ENCODE measurements around the gene ST3GAL5.

Gene ST3GAL5

DNA sequence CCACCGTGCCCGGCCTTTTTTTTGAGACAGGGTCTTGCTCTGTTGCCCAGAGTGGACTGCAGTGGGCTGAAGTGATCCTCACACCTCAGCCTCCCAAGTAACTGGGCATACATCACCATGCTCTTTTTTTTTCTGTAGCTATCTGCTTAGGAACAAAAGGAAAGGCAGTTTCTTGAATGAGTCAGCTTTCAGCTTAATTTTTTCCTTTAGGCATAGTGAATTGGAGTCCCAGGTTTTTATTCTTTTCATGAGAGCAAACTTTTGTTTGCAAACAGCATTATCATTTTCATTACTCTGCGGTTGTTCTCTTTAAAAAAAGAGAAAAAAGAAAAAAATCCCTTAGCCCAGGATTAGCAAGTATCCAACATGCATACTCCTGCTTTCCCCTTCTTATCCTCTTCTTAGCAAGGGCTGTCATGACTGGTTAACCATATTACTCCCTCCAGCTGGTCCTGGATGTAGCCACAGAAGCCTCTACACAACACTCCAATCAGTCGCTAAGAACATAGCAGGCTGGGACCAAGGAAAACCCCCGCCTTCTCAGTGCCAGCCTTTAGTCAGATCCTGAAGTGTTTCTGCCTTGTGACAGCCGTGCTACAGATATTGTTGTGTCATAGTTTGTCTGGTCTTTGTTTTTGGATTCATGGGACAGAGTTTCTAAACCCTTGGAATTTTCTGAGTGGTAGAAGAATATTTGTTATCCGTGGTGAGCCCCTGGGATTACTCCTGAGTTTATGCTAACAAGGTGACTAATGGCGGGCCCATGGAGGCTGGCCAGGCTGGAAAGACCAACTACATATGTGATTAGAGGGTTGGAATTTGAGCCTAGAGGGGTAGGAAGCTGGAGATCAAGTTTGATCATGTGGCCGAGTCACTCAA, 23.3 kb upstream of the ST3GAL5 start:
- DNase-seq = no peak
- no peaks in the 10 kb centered on the region for H3K36me3 ChIP-seq
- H3K4me3 ChIP-seq (ENCODE audit: low read depth, low read length) = no peak overlapping the region
- no peaks in the 10 kb centered on the region for H3K9me3 ChIP-seq
- H3K27me3 ChIP-seq = no peaks in the 10 kb centered on the region
- no peak for TF ChIP-seq CTCF (IDR thresholded peaks at IDR 0.05; ENCODE audit: low read depth, low read length)
- no peaks in the 10 kb centered on the region for H3K4me1 ChIP-seq

DNA sequence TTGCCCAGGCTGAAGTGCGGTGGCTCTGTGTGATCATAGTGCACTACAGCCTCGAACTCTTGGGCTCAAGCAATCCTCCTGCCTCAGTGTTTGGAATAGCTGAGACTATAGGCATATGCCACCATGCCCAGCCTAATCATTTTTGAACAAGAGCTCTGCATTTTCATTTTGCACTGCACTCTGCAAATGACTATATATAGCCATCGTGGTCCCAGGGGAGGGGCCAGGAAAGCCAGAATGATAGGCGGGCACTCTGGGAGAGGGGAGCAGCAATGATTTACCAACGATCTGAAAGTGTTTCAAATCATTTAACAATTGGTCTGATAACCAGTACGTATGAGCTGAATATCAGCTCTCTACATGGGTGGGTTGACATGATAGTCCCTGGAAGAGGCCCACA, 22.3 kb upstream of the ST3GAL5 start:
- no peak for TF ChIP-seq CTCF (IDR thresholded peaks at IDR 0.05; ENCODE audit: low read depth, low read length)
- Histone ChIP-seq H3K27me3 (no peaks in the 10 kb centered on the region), H3K4me3 (ENCODE audit: low read depth, low read length) (no peak overlapping the region), H3K9me3 (no peaks in the 10 kb centered on the region), H3K36me3 (no peaks in the 10 kb centered on the region), H3K4me1 (no peaks in the 10 kb centered on the region)
- DNase-seq = peak; percentile 16

- H3K36me3 ChIP-seq = no peaks in the 10 kb centered on the region
- no peaks in the 10 kb centered on the region for H3K9me3 ChIP-seq
- DNase-seq = no peak
- H3K27me3 ChIP-seq = no peaks in the 10 kb centered on the region
- TF ChIP-seq CTCF (IDR thresholded peaks at IDR 0.05; ENCODE audit: low read depth, low read length) = no peak
- H3K4me3 ChIP-seq (ENCODE audit: low read depth, low read length) = no peak overlapping the region
- no peaks in the 10 kb centered on the region for H3K4me1 ChIP-seq
Observed at GRCh38 chr2:85909005-85909404, 20.2 kb upstream of the ST3GAL5 start.

- Histone ChIP-seq H3K9me3 (no peaks in the 10 kb centered on the region), H3K27me3 (no peaks in the 10 kb centered on the region), H3K4me1 (no peaks in the 10 kb centered on the region), H3K4me3 (ENCODE audit: low read depth, low read length) (no peak overlapping the region), H3K36me3 (no peaks in the 10 kb centered on the region)
- no peak for TF ChIP-seq CTCF (IDR thresholded peaks at IDR 0.05; ENCODE audit: low read depth, low read length)
- no peak for DNase-seq
Observed at GRCh38 chr2:85908506-85908905, 19.7 kb upstream of the ST3GAL5 start.

- Histone ChIP-seq H3K4me1 (no peaks in the 10 kb centered on the region), H3K27me3 (no peaks in the 10 kb centered on the region), H3K9me3 (no peaks in the 10 kb centered on the region), H3K4me3 (ENCODE audit: low read depth, low read length) (no peak overlapping the region), H3K36me3 (no peaks in the 10 kb centered on the region)
- no peak for DNase-seq
- TF ChIP-seq CTCF (IDR thresholded peaks at IDR 0.05; ENCODE audit: low read depth, low read length) = no peak
Observed at GRCh38 chr2:85907671-85908157, 18.9 kb upstream of the ST3GAL5 start.

GRCh38 chr2:85906748-85907147, 18.0 kb upstream of the ST3GAL5 start:
- no peak for TF ChIP-seq CTCF (IDR thresholded peaks at IDR 0.05; ENCODE audit: low read depth, low read length)
- Histone ChIP-seq H3K4me3 (ENCODE audit: low read depth, low read length) (no peak overlapping the region), H3K36me3 (no peaks in the 10 kb centered on the region), H3K9me3 (no peaks in the 10 kb centered on the region), H3K27me3 (no peaks in the 10 kb centered on the region), H3K4me1 (no peaks in the 10 kb centered on the region)
- DNase-seq = no peak

All from BE2C (cell line).